Keratinocyte (primary cell): Measurements from ENCODE around the gene ASTN2.

Experiments used
- CTCF ChIP-seq, 3 experiments: IDR thresholded peaks in 1 of 3; conservative IDR thresholded peaks in 1 of 3; optimal IDR thresholded peaks in 1 of 3; 2 replicates in 2 of 3; 3 replicates in 1 of 3; pipeline versions ENCODE3 to v1.5.1; 2011; ENCODE audit warnings: low read length in 3 of 3, mild to moderate bottlenecking in 3 of 3, moderate library complexity in 2 of 3, control low read depth in 1 of 3, inconsistent platforms in 1 of 3; ENCODE audit not compliant: insufficient read depth in 2 of 3; ENCODE audit errors: extremely low read depth in 1 of 3
- EZH2 ChIP-seq: IDR thresholded peaks from one replicate; pipeline ENCODE4 v1.6.1; 2012; ENCODE audit warnings: inconsistent platforms, mild to moderate bottlenecking, low read length, moderate library complexity

GRCh38 chr9:116900007-116900367, 514.9 kb downstream of the ASTN2 start:
- no peak for TF ChIP-seq CTCF (optimal IDR thresholded peaks at IDR 0.05 in 1 of 3, IDR thresholded peaks at IDR 0.05 in 1 of 3, conservative IDR thresholded peaks at IDR 0.05 in 1 of 3; ENCODE audit: extremely low read depth in 1 of 3, insufficient read depth in 2 of 3, low read length in 3 of 3)
- no peak for TF ChIP-seq EZH2
